SK-N-MC (cell line): Measurements from ENCODE around the gene SNAPIN.

Source experiments
- DNase-seq: peaks from one replicate; pipeline ENCODE4 v3.0.0-alpha.2; 2011; ENCODE audit warnings: low read depth, low spot score
- H3K27ac ChIP-seq: fragments of 200-600 bp; sonication (generic); 2 replicates; pipeline ENCODE4 v1.5.1; 2016; ENCODE audit warnings: mixed run types
- H3K36me3 ChIP-seq: fragments of 200-600 bp; sonication (generic); 2 replicates; pipeline ENCODE4 v1.6.1; 2017; ENCODE audit warnings: antibody characterized with exemption, low read length, mixed read lengths; ENCODE audit not compliant: insufficient read depth
- H3K4me3 ChIP-seq: fragments of 200-600 bp; sonication (generic); 2 replicates; pipeline ENCODE4 v1.5.1; 2016
- H3K9ac ChIP-seq: fragments of 200-600 bp; sonication (generic); 2 replicates; pipeline ENCODE4 v1.8.0; 2017; ENCODE audit warnings: mixed run types, mixed read lengths; ENCODE audit not compliant: insufficient read length
- H3K9me3 ChIP-seq: fragments of 200-600 bp; sonication (generic); 2 replicates; pipeline ENCODE4 v1.6.1; 2017; ENCODE audit warnings: low read depth, mild to moderate bottlenecking, antibody characterized with exemption, low read length, moderate library complexity, mixed read lengths
- EZH2 ChIP-seq: fragments of 200-600 bp; sonication (generic); IDR thresholded peaks from one replicate; pipeline ENCODE4 v1.6.1; 2017; ENCODE audit warnings: antibody characterized with exemption
- FOXP2 ChIP-seq: optimal IDR thresholded peaks from 2 replicates; pipeline ENCODE3; 2011; ENCODE audit warnings: mild to moderate bottlenecking, moderate library complexity; ENCODE audit not compliant: insufficient read depth; ENCODE audit errors: extremely low read length, control extremely low read depth
- POLR2AphosphoS5 ChIP-seq: IDR thresholded peaks from 2 replicates; pipeline ENCODE4 v1.6.1; 2012; ENCODE audit warnings: mild to moderate bottlenecking, low read depth, low read length, borderline replicate concordance

SNAPIN gene

GRCh38 chr1:153624965-153625611, 33.4 kb upstream of the SNAPIN start:
- Histone ChIP-seq H3K9me3 (no peaks in the 10 kb centered on the region), H3K9ac (no peak overlapping the region), H3K4me3 (no peak overlapping the region), H3K27ac (no peak overlapping the region), H3K36me3 (no peaks in the 10 kb centered on the region)
- DNase-seq = no peak
- TF ChIP-seq EZH2 = no peak
- no peak for TF ChIP-seq POLR2AphosphoS5
- no peak for TF ChIP-seq FOXP2

DNA sequence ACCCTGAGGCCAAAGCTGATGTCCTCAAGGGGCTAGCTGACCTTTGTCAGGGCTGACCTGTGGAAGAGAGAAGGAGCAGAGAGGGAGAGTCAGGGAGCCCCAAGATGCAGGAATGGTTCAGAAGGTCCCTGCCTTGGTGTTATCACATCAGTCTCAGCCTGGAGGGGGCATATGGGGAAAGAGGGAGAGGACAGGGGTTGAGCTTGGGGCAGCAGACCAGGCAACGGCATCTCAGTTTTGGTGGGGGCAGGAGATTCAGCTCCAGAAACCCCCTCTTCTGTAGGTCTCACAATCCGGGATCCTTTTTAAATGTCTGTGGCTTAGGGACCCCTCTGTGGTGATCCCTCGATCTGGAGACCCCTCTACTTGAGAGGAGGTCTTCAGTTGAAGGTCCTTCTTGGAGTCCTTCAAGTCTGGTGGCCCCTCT, 32.0 kb upstream of the SNAPIN start:
- DNase-seq = no peak
- Histone ChIP-seq H3K4me3 (no peak overlapping the region), H3K9me3 (no peaks in the 10 kb centered on the region), H3K9ac (no peak overlapping the region), H3K27ac (no peak overlapping the region), H3K36me3 (no peaks in the 10 kb centered on the region)
- no peak for TF ChIP-seq FOXP2
- TF ChIP-seq EZH2 = no peak
- TF ChIP-seq POLR2AphosphoS5 = no peak

GRCh38 chr1:153626904-153627714, 31.4 kb upstream of the SNAPIN start, which contains the start of gene S100A13:
Gene S100A13, minus strand, starts transcription at chr1:153627505. Its CDS starts 1,033 bp downstream, at chr1:153626472.
- H3K4me3 ChIP-seq = peak within 1 kb of the TSS; percentile 50
- peak within 1 kb of the TSS; percentile 8 for H3K9ac ChIP-seq
- H3K27ac ChIP-seq = peak within 1 kb of the TSS; percentile 33; the same call in 1 of the 2 replicates

DNA sequence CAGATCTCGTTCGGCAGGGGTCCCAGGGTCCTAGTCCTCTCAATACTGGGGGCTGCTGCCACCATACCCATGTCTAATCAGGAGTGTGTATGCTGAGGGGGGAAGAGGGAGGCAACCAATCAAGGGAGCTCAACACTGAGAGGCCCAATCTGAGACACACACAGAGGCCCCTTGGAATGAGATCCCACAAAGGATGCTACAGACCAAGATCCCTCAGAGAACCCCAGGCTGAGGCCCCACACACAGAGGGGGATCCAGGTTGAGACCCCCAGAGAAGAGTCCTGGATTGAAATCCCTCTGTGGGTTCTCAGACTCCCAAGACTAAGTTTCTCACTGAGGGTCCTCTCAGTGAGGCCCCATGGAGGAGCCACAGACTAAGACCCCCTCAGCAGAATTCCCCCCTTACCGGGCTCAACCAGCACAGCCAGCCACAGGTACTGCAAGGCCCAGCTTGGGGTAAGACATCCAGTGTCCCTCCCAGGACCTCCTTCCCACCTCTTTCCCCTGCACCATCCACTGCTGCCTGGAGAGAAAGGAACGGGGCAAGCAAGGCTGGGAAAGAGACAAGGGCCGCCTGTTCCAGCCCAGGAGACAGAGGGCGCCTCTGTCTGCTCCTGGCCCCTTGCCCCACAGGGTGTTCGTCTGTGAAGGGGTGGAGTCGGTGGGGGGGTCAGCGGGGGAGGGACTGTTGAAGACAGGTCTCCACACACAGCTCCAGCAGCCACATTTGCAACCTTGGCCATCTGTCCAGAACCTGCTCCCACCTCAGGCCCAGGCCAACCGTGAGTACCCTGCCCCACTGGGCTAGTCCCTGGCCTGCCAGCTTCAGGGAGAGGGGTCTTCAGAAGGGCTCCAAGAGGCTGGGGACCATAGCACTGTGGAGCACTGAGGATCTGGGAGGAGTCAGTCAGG, 30.5 kb upstream of the SNAPIN start, which contains the start of gene S100A1:
S100A1 (plus strand) TSS at position 720 of the 912 bp plus-strand sequence. CDS start 2,088 bp downstream, outside the sequence.
- Histone ChIP-seq H3K36me3 (no peaks in the 10 kb centered on the region), H3K9me3 (no peaks in the 10 kb centered on the region), H3K4me3 (peak within 1 kb of the TSS; percentile 50), H3K27ac (peak within 1 kb of the TSS; percentile 33; the same call in 1 of the 2 replicates), H3K9ac (peak within 1 kb of the TSS; percentile 8)
- TF ChIP-seq FOXP2 (no peak), EZH2 (no peak)
- DNase-seq = no peak

More at GRCh38 chr1:153626904-153627714, 31.4 kb upstream of the SNAPIN start, which contains the start of gene S100A13:
- no peaks in the 10 kb centered on the region for H3K9me3 ChIP-seq
- TF ChIP-seq POLR2AphosphoS5 (peak; percentile 88), FOXP2 (no peak)
- H3K36me3 ChIP-seq = no peaks in the 10 kb centered on the region
- no peak for DNase-seq

DNA sequence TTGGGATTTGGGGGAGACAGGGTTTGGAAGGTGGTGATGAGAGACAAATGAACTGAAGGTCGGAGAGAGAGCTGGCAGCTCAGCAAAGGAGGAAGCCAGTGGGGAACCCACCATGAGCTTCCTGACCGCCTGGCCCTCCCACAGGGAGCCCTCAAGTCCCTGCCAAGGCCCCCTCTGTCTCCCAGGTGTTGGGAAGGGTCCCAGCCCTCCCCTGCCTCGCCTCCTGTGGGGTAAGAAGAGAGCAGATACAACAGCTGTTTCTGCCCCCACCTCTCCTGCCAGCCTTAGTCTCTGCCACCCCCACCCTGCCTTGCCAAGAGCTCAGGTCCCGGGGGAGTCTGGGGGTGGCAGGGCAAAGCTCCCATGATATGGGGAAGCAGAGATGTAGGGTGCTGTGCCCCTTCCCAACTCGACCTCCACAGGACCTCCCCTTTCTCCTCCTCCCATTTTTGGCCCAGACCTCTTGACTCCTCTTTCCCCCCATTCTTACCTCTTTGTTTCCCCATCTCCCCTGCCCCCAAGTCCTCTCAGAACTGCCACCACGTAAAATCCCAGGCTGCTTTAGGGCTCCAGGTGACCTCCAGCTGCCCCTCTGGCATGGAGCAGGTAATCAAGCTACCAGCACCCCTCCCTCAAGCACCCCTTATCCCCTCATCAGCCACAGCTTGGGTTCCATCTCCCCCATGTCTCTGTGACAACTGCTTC, 29.7 kb upstream of the SNAPIN start:
- Histone ChIP-seq H3K27ac (no peak overlapping the region), H3K36me3 (no peaks in the 10 kb centered on the region), H3K9me3 (no peaks in the 10 kb centered on the region), H3K4me3 (no peak overlapping the region), H3K9ac (no peak overlapping the region)
- no peak for DNase-seq
- no peak for TF ChIP-seq FOXP2
- no peak for TF ChIP-seq EZH2
- TF ChIP-seq POLR2AphosphoS5 = no peak

- no peak for TF ChIP-seq EZH2
Measured at GRCh38 chr1:153629343-153629665, 29.2 kb upstream of the SNAPIN start.

GRCh38 chr1:153629971-153630370, 28.5 kb upstream of the SNAPIN start:
- H3K4me3 ChIP-seq = no peak overlapping the region
- no peak overlapping the region for H3K9ac ChIP-seq
- no peaks in the 10 kb centered on the region for H3K9me3 ChIP-seq
- no peak for DNase-seq
- H3K36me3 ChIP-seq = no peaks in the 10 kb centered on the region
- H3K27ac ChIP-seq = no peak overlapping the region
- TF ChIP-seq EZH2 (no peak), FOXP2 (no peak), POLR2AphosphoS5 (no peak)

More at GRCh38 chr1:153629343-153629665, 29.2 kb upstream of the SNAPIN start:
- no peak for DNase-seq
- Histone ChIP-seq H3K36me3 (no peaks in the 10 kb centered on the region), H3K4me3 (no peak overlapping the region), H3K9ac (no peak overlapping the region), H3K27ac (no peak overlapping the region), H3K9me3 (no peaks in the 10 kb centered on the region)
